HT1080 (cell line): ENCODE measurements around the gene RDH14. TPM values are rescaled to one million over a fixed set of nuclear protein-coding genes. Genes with fewer than 3 reads are reported as not detected.
A peak's percentile ranks its signal among the peaks of the same experiment; 100 is the strongest.

Experiments
- DNase-seq: peaks from one replicate; pipeline ENCODE4 v3.0.0-alpha.2; 2015; ENCODE audit warnings: low read depth
- total RNA-seq: library from RNA; depleted of rRNA; stranded (reverse); fragments of >200 nt; shearing (Covaris generic); gene quantifications from 2 replicates; pipeline ENCODE4 v1.2.3, GENCODE V29; 2014

The RDH14 gene
- total RNA-seq, 1 experiment from 2014 or later, result 31.8 TPM

GRCh38 chr2:18578033-18578432, 17.6 kb upstream of the RDH14 start:
- no peak for DNase-seq

- DNase-seq, result no peak
Measured at GRCh38 chr2:18566145-18566769, 5.8 kb upstream of the RDH14 start.

GRCh38 chr2:18560797-18561085, 288 bp upstream of the RDH14 start:
- DNase-seq, result no peak

- DNase-seq, result no peak
Measured at GRCh38 chr2:18559531-18560030, 872 bp downstream of the RDH14 start.

DNA sequence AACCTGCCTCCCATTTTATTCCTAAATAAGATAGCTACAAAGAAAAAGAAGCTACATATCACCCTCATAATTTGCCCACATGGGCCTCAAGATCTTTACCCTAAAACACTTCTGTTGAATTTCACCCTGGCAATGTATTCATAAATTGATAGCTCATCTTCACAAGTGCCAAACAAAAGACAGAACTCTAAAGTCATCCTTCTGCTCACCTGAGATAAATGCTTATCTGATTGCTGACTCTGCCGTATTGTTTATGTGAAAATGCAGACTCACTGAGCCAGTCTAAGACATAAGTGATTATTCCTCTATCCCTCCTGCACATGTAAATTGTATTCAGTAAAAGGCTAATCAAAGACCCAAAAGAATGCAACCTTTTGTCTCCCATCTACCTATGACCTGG, 2.0 kb downstream of the RDH14 start:
- DNase-seq, result no peak

DNA sequence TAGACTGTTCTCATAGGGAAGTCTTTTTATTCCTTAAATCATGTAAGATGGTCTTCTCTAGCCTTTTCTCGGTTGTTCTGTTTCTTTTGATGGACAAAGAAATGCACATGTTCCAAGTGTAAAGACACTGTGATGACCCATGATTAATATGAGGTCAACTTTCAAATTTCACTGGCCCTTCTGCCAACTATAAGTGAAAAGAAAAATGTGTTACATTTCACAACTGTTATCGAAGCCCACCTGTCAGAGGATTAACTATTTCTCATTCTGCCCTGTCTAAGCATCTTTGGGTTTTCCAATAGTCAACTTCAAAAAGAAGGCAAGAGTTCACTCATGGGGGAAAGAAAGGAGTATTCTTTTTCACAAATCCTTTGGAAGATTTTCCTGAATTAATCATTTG, 3.3 kb downstream of the RDH14 start:
- DNase-seq, result no peak

DNA sequence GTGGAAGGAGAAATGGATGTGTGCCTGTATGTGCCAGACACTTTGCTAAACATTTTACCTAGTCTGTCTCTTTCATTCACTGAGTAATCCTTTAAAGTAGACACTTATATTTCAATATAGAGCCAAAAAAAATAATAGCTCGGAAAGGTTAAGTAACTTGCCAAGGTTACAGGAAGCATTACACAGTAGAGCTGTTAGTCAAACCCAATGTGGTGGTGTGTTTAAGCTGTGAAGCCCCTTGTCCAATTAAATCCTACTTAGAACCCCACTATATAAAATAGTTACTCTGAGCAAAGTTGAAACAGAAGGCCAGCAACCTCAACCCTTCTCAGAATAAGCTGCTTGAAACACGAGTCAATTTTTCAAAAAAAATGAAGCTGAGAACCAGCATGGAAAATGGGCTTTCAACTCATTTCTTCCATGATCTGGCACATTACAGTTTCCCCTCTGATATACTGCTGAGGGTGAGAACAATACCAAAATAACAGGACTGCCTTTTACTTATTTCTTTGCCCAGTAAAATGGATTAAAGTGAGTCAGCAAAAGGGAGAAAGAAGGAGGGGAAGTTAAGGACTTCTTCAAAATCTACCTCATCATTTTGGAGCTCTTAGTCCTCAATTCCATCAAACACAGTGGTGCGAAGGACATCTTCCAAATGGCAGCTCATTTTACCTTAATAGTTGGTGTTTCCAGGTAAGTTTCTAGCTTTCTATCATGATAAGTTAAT, 7.9 kb downstream of the RDH14 start:
- DNase-seq, result peak; percentile 14

GRCh38 chr2:18551623-18552022, 8.8 kb downstream of the RDH14 start:
- DNase-seq, result no peak

DNA sequence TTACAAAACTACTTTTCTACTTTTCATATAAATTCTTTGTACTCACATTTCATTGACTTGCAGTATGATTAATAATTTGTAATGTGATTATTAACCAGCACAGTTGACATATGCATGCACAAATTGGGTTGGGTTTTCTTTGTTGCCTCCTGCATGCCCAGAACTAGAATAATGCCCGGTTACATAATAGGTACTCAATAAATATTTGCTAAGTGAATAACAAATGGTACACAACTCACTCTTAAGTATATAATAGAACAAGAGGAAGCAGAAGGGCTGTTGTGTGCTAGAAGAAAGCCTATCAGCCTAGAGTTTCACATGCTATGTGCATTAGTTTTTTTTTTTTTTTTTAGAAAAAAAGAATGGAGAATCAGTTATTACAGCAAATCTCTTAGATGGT, 9.3 kb downstream of the RDH14 start:
- no peak for DNase-seq

- DNase-seq, result no peak
Measured at GRCh38 chr2:18550433-18550832, 10.0 kb downstream of the RDH14 start.

GRCh38 chr2:18549083-18549482, 11.4 kb downstream of the RDH14 start:
- DNase-seq, result no peak

- no peak for DNase-seq
Measured at GRCh38 chr2:18548621-18549020, 11.8 kb downstream of the RDH14 start.

- DNase-seq, result no peak
Measured at GRCh38 chr2:18546567-18546966, 13.9 kb downstream of the RDH14 start.

GRCh38 chr2:18545384-18545783, 15.1 kb downstream of the RDH14 start:
- peak; percentile 82 for DNase-seq

- peak; percentile 15 for DNase-seq
Measured at GRCh38 chr2:18544171-18544570, 16.3 kb downstream of the RDH14 start.

DNA sequence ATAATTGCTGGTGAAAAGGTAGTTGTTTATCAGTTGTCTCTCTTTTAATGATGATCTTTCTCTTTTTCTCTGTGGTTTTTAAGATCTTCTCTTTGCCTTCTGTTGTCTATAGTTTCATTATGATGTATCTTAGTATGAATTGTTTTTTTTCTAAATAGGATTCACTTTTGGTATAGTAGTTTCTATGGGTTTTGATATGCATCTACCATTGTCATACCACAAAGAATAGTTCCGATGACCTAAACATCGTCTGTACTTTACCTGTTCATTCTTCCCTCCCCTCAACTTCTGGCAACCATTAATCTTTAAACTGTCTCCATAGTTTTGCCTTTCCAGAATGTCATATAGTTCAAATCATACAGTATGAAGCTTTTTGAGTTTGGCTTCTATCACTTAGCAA, 19.6 kb downstream of the RDH14 start:
- DNase-seq, result no peak

DNA sequence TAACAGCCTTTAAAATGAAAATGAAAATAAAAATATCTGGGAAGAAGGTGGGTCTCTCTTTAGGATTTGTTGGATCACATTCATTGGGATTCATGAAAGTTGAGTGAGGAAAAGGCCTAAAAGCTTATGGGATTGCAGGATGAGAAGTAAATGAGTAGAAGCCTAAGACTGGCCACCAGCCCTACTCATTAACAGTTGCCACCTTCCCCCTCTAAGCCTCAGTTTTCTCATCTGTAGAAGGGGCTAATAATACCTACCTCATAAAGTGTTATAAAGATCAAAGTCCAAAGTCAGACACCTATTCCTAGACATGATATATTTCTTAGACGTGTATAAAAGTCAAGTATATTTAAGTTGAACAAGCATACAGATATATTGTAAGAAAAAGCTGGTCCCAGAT, 23.8 kb downstream of the RDH14 start:
- no peak for DNase-seq

DNA sequence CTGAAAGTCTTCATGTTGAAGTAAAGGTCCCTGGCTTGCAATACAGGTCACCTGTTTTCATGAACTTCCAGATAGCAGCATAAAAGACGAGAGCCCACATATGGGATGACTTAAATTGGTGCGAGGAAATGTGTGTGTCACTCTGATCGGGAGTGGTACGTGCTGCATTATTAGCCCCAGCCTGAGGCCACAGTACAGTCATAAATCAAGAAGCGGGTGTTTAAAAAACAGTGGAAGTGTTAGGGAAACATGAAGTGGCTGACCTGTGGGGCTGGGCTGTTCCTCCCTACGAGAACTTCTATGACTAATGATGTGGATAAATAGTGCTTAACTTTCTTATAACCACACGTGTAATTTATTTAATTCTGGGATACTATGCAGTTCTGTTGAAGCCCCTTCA, 24.4 kb downstream of the RDH14 start:
- peak; percentile 50 for DNase-seq

GRCh38 chr2:18531194-18531593, 29.3 kb downstream of the RDH14 start:
- no peak for DNase-seq

DNA sequence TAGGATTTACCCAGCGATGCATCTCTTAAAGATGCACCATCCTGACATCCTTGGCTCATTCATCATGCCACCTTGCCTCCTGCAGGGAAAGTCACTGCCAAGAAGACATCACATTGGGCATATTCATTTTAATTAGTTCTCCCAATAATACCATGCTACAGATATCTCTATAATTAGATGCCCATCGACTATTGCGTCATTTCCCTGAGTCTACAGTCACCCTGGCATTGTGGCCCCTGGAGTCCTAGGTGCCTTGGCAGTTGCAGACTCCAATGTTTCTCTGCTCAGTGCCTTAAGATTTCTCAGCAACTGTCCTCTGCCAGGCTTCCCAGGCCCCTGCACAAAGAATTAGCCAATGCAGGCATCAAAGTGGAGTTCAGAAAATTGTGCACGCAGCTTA, 32.6 kb downstream of the RDH14 start:
- DNase-seq, result no peak

- no peak for DNase-seq
Measured at GRCh38 chr2:18527326-18527725, 33.1 kb downstream of the RDH14 start.

DNA sequence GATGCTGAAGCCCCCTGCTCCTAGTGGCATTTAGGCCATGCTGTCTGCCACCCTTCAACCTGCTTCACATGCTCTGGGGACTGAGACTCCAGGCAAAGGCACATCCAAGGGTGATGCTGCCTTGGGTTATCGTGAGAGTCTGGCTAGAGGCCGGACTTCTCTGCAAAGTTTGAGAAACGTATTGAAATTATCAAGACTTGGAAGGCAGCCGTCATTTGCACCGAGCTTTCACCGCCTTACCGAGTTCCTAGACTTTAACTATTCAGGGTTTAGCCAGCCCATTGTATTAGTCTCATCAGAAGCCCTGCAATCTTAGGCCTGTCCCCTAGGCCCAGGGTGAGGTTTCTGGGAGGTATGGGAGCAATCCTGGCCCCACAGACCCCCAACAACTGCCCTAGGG, 34.0 kb downstream of the RDH14 start:
- DNase-seq, result no peak

- DNase-seq, result no peak
Measured at GRCh38 chr2:18525852-18526251, 34.6 kb downstream of the RDH14 start.
